ENCODE results near the gene CYP19A1.

Gene CYP19A1

GRCh38 chr15:51252671-51253070 is 85.7 kb downstream of the CYP19A1 start:
- DNase-seq = no peak

- DNase-seq = no peak
These were observed 86.8 kb downstream of the CYP19A1 start for GRCh38 chr15:51251556-51251955.

- DNase-seq = no peak
These were observed 88.0 kb downstream of the CYP19A1 start for GRCh38 chr15:51250217-51251011.

- DNase-seq = no peak
These were observed 92.8 kb downstream of the CYP19A1 start for GRCh38 chr15:51245628-51246027.

GRCh38 chr15:51244423-51244869 is 94.0 kb downstream of the CYP19A1 start:
- DNase-seq = no peak

- no peak for DNase-seq
These were observed 94.6 kb downstream of the CYP19A1 start for GRCh38 chr15:51243774-51244173.

GRCh38 chr15:51240066-51240465 is 98.3 kb downstream of the CYP19A1 start:
- DNase-seq = no peak

GRCh38 chr15:51237816-51238215 is 100.6 kb downstream of the CYP19A1 start:
- no peak for DNase-seq

- DNase-seq = no peak
These were observed 104.0 kb downstream of the CYP19A1 start for GRCh38 chr15:51234176-51234927.

- DNase-seq = no peak
These were observed 105.8 kb downstream of the CYP19A1 start for GRCh38 chr15:51232581-51232980.

- no peak for DNase-seq
These were observed 108.5 kb downstream of the CYP19A1 start for GRCh38 chr15:51229907-51230330.

GRCh38 chr15:51227940-51228732 is 110.3 kb downstream of the CYP19A1 start:
- no peak for DNase-seq

GRCh38 chr15:51226576-51227210 is 111.7 kb downstream of the CYP19A1 start:
- no peak for DNase-seq

GRCh38 chr15:51224428-51224827 is 114.0 kb downstream of the CYP19A1 start:
- DNase-seq = no peak

GRCh38 chr15:51223771-51224229 is 114.6 kb downstream of the CYP19A1 start:
- DNase-seq = no peak

GRCh38 chr15:51218299-51218938 is 120.0 kb downstream of the CYP19A1 start:
- DNase-seq = no peak

GRCh38 chr15:51212909-51213308 is 125.5 kb downstream of the CYP19A1 start:
- no peak for DNase-seq

- DNase-seq = no peak
These were observed 126.2 kb downstream of the CYP19A1 start for GRCh38 chr15:51212239-51212638.

- no peak for DNase-seq
These were observed 133.1 kb downstream of the CYP19A1 start for GRCh38 chr15:51205050-51205975.

GRCh38 chr15:51203797-51204196 is 134.6 kb downstream of the CYP19A1 start:
- DNase-seq = no peak

GRCh38 chr15:51202783-51203182 is 135.6 kb downstream of the CYP19A1 start:
- DNase-seq = no peak

All from NCI-H187 treated with DMSO at 0.1 percent for 48 hours (cell line).